Hair follicular keratinocyte (primary cell): ENCODE results near the gene ENOX1. TPM values are rescaled to one million over a fixed set of nuclear protein-coding genes. Genes with fewer than 3 reads are reported as not detected.

Source experiments
- total RNA-seq: library from RNA; depleted of rRNA; stranded (reverse); fragments of >200 nt; gene quantifications from 2 replicates; pipeline ENCODE4 v1.2.3, GENCODE V29; 2015

Gene ENOX1
- 0.47 and 0.99 TPM in 2 replicates for total RNA-seq

DNA sequence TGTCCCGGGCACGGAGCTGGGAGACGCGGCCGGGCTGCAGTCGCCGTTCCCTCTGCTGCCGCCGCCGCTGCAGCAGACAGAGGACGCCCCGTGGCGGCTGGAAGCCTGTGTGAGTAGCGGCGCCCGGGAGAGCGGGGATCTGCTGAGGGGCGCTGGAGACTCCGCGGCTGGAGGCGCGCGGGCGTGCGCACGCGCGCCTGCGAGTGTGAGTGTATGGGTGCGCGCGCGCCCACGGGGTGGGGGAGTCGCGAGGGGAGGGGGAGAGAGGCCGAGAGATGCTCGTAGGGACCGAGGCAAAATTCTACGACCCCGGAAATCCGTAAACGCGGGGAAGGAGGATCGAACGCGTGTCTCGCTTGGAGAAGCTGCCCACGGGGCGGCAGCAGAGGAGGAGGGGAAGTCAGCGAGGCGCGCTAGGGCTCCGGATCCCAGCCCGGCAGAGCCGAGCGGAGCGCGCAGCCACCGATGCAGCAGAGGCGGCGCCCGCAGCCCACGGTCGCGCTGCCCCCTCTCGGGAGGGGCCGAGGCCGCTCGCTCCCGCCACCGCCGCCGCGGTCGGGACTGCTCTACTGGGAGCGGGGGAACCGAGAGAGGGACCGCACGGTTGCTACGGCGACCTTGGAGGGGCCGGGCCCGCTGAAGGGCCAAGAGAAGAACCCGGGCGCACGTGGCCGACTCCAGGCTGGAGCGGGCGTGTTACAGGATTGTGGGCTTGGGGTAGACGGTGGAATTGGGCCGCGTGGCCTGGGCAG is at the start of gene ENOX1:
ENOX1 (minus strand) TSS at position 207 of the 752 bp plus-strand sequence.

Other genes with a start within 250 kb of the ENOX1 start
- 7.4 and 13.3 TPM in 2 replicates for gene CCDC122, start 92.8 kb upstream of the ENOX1 start, total RNA-seq
- gene LACC1, start 92.9 kb upstream of the ENOX1 start, total RNA-seq, result 6.0 and 14.1 TPM in 2 replicates